Measurements from ENCODE around the gene FITM2.

DNA sequence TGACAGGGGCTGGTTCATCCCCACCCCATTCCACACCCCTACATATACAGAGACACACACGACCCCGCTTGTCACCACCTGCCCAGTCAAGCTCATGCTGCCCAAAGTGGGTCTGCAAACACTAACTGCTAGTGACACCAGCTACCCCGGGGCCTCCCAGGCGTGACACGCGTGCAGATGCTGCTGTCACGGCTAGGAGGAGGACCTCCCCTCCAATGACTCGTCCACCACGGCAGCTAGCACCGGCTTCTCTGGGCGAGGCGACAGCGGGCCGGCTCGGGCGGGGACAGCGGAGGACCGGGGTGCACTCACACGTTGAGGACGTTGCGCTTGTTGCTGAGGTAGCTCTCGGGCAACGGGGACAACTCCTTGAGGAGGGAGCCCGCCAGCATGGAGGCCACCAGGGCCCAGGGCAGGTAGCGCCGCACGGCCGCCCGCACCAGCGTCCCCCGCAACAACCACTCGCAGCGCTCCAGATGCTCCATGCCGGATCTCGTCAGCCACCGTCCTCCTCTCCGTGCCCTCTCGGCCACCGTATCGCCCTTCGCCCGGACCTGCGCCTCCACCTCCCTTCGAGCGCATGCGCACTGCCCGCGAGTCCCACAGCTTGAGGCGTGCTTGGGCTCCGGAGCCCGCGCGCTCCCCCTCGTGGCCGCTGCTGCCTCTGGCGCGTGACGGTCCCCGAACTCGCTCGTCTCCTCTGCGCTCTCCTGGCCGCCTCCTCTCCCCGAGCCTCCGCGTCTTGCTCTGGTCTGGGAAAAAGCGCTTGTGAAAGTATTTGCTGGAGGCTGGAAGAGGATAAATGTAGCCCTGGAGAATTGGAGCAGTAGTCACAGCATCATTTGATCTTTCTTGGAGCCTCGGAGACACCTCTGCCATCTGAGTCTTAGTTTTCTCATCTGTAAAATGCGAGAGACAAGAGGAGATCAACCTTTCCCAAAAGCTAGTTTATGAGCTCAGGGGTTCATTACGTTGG, at the start of gene FITM2:
- TF ChIP-seq, protein P1, sequence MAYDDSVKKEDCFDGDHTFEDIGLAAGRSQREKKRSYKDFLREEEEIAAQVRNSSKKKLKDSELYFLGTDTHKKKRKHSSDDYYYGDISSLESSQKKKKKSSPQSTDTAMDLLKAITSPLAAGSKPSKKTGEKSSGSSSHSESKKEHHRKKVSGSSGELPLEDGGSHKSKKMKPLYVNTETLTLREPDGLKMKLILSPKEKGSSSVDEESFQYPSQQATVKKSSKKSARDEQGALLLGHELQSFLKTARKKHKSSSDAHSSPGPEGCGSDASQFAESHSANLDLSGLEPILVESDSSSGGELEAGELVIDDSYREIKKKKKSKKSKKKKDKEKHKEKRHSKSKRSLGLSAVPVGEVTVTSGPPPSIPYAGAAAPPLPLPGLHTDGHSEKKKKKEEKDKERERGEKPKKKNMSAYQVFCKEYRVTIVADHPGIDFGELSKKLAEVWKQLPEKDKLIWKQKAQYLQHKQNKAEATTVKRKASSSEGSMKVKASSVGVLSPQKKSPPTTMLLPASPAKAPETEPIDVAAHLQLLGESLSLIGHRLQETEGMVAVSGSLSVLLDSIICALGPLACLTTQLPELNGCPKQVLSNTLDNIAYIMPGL (CRISPR knock-in tag; IDR thresholded peaks at IDR 0.05; ENCODE audit: borderline replicate concordance): no peak
- TF ChIP-seq, protein P2, sequence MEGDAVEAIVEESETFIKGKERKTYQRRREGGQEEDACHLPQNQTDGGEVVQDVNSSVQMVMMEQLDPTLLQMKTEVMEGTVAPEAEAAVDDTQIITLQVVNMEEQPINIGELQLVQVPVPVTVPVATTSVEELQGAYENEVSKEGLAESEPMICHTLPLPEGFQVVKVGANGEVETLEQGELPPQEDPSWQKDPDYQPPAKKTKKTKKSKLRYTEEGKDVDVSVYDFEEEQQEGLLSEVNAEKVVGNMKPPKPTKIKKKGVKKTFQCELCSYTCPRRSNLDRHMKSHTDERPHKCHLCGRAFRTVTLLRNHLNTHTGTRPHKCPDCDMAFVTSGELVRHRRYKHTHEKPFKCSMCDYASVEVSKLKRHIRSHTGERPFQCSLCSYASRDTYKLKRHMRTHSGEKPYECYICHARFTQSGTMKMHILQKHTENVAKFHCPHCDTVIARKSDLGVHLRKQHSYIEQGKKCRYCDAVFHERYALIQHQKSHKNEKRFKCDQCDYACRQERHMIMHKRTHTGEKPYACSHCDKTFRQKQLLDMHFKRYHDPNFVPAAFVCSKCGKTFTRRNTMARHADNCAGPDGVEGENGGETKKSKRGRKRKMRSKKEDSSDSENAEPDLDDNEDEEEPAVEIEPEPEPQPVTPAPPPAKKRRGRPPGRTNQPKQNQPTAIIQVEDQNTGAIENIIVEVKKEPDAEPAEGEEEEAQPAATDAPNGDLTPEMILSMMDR (IDR thresholded peaks at IDR 0.05): peak; percentile 89
- TF ChIP-seq FOSL2 (IDR thresholded peaks at IDR 0.05) (no peak), FOSL2 (CRISPR knock-in tag; IDR thresholded peaks at IDR 0.05) (no peak), CBX8 (IDR thresholded peaks at IDR 0.05) (no peak), EP300 (IDR thresholded peaks at IDR 0.05) (no peak), BHLHE40 (IDR thresholded peaks at IDR 0.05; ENCODE audit: low read depth, low read length) (0 out of 2 replicates have a peak, but pooled peaks have one; percentile 31), POLR2A (IDR thresholded peaks at IDR 0.05; ENCODE audit: low read length) (peak; percentile 88), NR3C1 (IDR thresholded peaks at IDR 0.05) (no peak), CEBPB (IDR thresholded peaks at IDR 0.05) (no peak)
- TF ChIP-seq, protein P3, sequence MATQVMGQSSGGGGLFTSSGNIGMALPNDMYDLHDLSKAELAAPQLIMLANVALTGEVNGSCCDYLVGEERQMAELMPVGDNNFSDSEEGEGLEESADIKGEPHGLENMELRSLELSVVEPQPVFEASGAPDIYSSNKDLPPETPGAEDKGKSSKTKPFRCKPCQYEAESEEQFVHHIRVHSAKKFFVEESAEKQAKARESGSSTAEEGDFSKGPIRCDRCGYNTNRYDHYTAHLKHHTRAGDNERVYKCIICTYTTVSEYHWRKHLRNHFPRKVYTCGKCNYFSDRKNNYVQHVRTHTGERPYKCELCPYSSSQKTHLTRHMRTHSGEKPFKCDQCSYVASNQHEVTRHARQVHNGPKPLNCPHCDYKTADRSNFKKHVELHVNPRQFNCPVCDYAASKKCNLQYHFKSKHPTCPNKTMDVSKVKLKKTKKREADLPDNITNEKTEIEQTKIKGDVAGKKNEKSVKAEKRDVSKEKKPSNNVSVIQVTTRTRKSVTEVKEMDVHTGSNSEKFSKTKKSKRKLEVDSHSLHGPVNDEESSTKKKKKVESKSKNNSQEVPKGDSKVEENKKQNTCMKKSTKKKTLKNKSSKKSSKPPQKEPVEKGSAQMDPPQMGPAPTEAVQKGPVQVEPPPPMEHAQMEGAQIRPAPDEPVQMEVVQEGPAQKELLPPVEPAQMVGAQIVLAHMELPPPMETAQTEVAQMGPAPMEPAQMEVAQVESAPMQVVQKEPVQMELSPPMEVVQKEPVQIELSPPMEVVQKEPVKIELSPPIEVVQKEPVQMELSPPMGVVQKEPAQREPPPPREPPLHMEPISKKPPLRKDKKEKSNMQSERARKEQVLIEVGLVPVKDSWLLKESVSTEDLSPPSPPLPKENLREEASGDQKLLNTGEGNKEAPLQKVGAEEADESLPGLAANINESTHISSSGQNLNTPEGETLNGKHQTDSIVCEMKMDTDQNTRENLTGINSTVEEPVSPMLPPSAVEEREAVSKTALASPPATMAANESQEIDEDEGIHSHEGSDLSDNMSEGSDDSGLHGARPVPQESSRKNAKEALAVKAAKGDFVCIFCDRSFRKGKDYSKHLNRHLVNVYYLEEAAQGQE (IDR thresholded peaks at IDR 0.05): no peak
- TF ChIP-seq, protein P4, sequence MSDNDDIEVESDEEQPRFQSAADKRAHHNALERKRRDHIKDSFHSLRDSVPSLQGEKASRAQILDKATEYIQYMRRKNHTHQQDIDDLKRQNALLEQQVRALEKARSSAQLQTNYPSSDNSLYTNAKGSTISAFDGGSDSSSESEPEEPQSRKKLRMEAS (IDR thresholded peaks at IDR 0.05): peak; percentile 96

All from A549 (cell line).